Measurements from ENCODE around the gene DOCK4. TPM values are rescaled to one million over a fixed set of nuclear protein-coding genes. Genes with fewer than 3 reads are reported as not detected.

Gene DOCK4
- total RNA-seq, 1 donor from 2014 or later, result 32.2 TPM

GRCh38 chr7:112132051-112132694 is 74.0 kb downstream of the DOCK4 start:
- H3K4me2 ChIP-seq (ENCODE audit: low read length), result no peak overlapping the region
- H3K4me1 ChIP-seq (ENCODE audit: insufficient read depth, low read length), result peaks cover 6% of the 10 kb centered on the region
- H3K4me1 Mint-ChIP-seq (ENCODE audit: low read depth, unreplicated experiment), result peaks cover 17% of the 10 kb centered on the region

GRCh38 chr7:112130729-112131410 is 75.3 kb downstream of the DOCK4 start:
- H3K27me3 Mint-ChIP-seq (ENCODE audit: low read depth, unreplicated experiment), result no peaks in the 10 kb centered on the region
- H3K9me3 Mint-ChIP-seq (ENCODE audit: unreplicated experiment), result no peaks in the 10 kb centered on the region
- peaks cover 6% of the 10 kb centered on the region for H3K4me1 ChIP-seq (ENCODE audit: insufficient read depth, low read length)
- no peak for DNase-seq (ENCODE audit: low read depth)
- H2AFZ ChIP-seq (ENCODE audit: low read depth, low read length), result no peak overlapping the region
- H3K36me3 Mint-ChIP-seq (ENCODE audit: low read depth, unreplicated experiment), result no peaks in the 10 kb centered on the region
- no peak overlapping the region for H3K27ac ChIP-seq (ENCODE audit: low read depth, low read length)
- H3K9me3 ChIP-seq (ENCODE audit: insufficient read depth, low read depth, low read length), result no peaks in the 10 kb centered on the region
- no peaks in the 10 kb centered on the region for H3K27me3 ChIP-seq (ENCODE audit: insufficient read depth, low read length)
- H4K20me1 ChIP-seq (ENCODE audit: insufficient read depth, low read length), result no peaks in the 10 kb centered on the region
- FAIRE-seq, result no peak
- H3K79me2 ChIP-seq (ENCODE audit: insufficient read depth, low read length), result peaks cover 3% of the 10 kb centered on the region
- TF ChIP-seq CTCF (IDR thresholded peaks at IDR 0.05; ENCODE audit: insufficient read depth, low read depth, low read length) (no peak), EZH2 (IDR thresholded peaks at IDR 0.05; ENCODE audit: insufficient read depth, low read length) (no peak)
- no peak overlapping the region for H3K4me2 ChIP-seq (ENCODE audit: low read length)
- no peak overlapping the region for H3K4me3 Mint-ChIP-seq (ENCODE audit: unreplicated experiment)
- no peak overlapping the region for H3K4me3 ChIP-seq (ENCODE audit: insufficient read depth, low read depth, low read length)
- no peak overlapping the region for H3K27ac Mint-ChIP-seq (ENCODE audit: unreplicated experiment)
- no peaks in the 10 kb centered on the region for H3K36me3 ChIP-seq (ENCODE audit: insufficient read depth, low read length)
- peaks cover 17% of the 10 kb centered on the region for H3K4me1 Mint-ChIP-seq (ENCODE audit: low read depth, unreplicated experiment)
- H3K9ac ChIP-seq (ENCODE audit: low read length), result no peak overlapping the region

More at GRCh38 chr7:112132051-112132694, 74.0 kb downstream of the DOCK4 start:
- no peaks in the 10 kb centered on the region for H3K36me3 Mint-ChIP-seq (ENCODE audit: low read depth, unreplicated experiment)
- no peaks in the 10 kb centered on the region for H3K9me3 Mint-ChIP-seq (ENCODE audit: unreplicated experiment)
- TF ChIP-seq CTCF (IDR thresholded peaks at IDR 0.05; ENCODE audit: insufficient read depth, low read depth, low read length), result no peak
- TF ChIP-seq EZH2 (IDR thresholded peaks at IDR 0.05; ENCODE audit: insufficient read depth, low read length), result no peak
- H3K27ac Mint-ChIP-seq (ENCODE audit: unreplicated experiment), result no peak overlapping the region
- H3K4me3 Mint-ChIP-seq (ENCODE audit: unreplicated experiment), result no peak overlapping the region
- FAIRE-seq (no peak), DNase-seq (ENCODE audit: low read depth) (no peak)
- no peaks in the 10 kb centered on the region for H4K20me1 ChIP-seq (ENCODE audit: insufficient read depth, low read length)
- peaks cover 7% of the 10 kb centered on the region for H3K79me2 ChIP-seq (ENCODE audit: insufficient read depth, low read length)
- no peaks in the 10 kb centered on the region for H3K36me3 ChIP-seq (ENCODE audit: insufficient read depth, low read length)
- no peaks in the 10 kb centered on the region for H3K27me3 Mint-ChIP-seq (ENCODE audit: low read depth, unreplicated experiment)
- no peaks in the 10 kb centered on the region for H3K9me3 ChIP-seq (ENCODE audit: insufficient read depth, low read depth, low read length)
- H3K9ac ChIP-seq (ENCODE audit: low read length), result no peak overlapping the region
- H2AFZ ChIP-seq (ENCODE audit: low read depth, low read length), result no peak overlapping the region
- H3K27me3 ChIP-seq (ENCODE audit: insufficient read depth, low read length), result no peaks in the 10 kb centered on the region
- H3K27ac ChIP-seq (ENCODE audit: low read depth, low read length), result no peak overlapping the region
- no peak overlapping the region for H3K4me3 ChIP-seq (ENCODE audit: insufficient read depth, low read depth, low read length)
